ENCODE results near the gene MEI1. TPM values are rescaled to one million over a fixed set of nuclear protein-coding genes. Genes with fewer than 3 reads are reported as not detected.
A peak's percentile ranks its signal among the peaks of the same experiment; 100 is the strongest.

The MEI1 gene
- total and polyA plus RNA-seq, 9 of the 15 experiments (the other 6 are each of a cell fraction or from before 2014, with no cell fraction given) = 0.08 to 0.68 (median 0.18) TPM; not detected in 2

DNA sequence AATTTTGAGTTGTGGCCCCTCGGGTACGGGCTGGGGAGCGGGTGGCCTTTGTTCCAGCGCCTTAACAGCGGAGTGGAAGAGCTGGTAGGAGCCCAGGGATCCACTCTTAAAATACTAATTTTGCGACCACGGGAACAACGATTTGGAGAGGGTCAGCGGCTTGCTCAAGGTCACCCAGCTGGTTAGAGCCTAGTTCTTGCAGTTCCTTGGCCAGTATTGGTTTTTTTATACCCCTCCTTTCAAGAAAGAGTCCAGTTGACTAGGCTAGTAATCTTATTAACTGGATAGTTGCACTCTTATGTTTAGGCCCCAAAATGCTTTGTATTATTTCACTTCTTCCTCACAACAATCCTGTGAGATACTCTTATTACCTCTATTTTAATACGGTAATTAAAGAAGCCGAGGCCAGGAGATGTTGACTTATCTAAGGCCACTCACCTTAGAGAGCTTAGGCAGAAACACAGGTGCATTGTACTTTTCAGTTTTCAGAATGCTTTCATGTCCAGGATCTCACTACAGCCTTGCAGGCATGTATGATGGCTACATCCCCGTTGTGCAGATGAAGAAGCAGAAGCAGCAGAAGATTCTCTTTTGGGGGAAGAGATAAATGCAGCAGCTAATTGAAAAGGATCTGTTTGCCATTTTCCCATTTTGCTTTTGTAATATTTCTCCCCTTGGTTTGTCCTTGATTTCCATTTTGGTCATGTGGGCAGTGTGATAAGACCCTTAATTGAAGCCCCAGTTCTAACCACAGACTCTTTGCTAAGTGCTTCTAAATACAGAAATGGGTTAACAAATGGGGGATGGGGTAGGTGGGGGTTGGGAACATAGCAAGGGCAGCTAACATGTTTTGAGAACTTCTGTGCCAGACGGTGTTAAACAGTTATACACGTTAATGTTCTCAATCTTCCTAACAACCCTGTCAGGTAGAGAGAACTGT is 135.0 kb downstream of the MEI1 start (continued):
- TF ChIP-seq ZNF592 (IDR thresholded peaks at IDR 0.05) (0 out of 2 replicates have a peak, but pooled peaks have one; percentile 28), CUX1 (CRISPR knock-in tag; IDR thresholded peaks at IDR 0.05) (no peak), LARP7 (IDR thresholded peaks at IDR 0.05) (no peak), PKNOX1 (IDR thresholded peaks at IDR 0.05) (no peak), ILK (tag; IDR thresholded peaks at IDR 0.05; ENCODE audit: borderline replicate concordance, low read depth) (no peak), ETV5 (CRISPR knock-in tag; IDR thresholded peaks at IDR 0.05; ENCODE audit: low read depth) (no peak)

Data from K562 (cell line).